Middle frontal gyrus (tissue), 1 donor: ENCODE results near the gene CTBP1.

Experiments
- DNase-seq: peaks from one replicate; pipeline ENCODE4 v3.0.0-alpha.2; 2015; ENCODE audit warnings: low spot score; ENCODE audit errors: extremely low spot score

Gene CTBP1

DNA sequence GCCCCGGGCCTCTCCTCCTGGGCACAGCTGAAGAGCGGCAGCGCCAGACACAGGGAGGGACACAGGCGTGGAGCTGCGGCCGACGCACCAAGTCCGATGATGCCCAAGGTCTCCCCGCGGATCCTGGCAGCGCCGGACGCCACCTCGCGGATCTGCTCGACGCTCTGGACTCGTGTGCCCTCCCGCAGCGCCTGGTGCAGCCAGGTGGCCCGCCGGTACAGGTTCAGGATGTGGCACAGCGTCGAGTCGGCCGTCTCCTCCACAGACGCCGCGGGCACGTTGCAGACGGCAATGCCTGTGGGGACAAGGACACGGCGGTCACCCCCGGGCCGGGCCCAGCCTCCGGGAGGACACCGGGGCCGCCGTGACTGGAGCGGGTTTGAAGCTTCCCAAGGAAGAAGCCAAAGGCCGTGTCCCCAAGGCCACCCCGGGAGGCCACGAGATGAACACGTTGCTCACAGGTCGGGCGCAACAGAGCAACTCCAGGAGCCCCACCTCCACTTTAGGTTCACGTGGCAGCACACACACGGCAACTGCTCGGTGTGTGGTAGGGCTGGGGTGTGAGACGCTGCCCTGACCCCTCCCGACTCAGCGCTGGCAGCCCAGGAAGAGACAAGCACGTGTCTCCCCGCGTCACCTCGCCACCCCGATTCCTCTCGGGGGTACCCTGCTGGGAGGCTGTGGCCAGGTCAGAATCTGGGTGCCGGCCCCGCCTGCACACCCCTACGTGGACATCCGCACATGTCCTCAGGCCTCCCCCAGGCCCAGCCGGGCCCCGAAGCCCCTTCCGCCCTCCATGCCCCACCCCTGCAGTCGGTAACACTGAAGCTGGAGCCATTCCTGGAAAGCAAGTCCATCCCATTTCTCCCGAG lies 23.4 kb downstream of the CTBP1 start:
- no peak for DNase-seq

GRCh38 chr4:1223841-1224809 lies 24.8 kb downstream of the CTBP1 start:
- no peak for DNase-seq

DNA sequence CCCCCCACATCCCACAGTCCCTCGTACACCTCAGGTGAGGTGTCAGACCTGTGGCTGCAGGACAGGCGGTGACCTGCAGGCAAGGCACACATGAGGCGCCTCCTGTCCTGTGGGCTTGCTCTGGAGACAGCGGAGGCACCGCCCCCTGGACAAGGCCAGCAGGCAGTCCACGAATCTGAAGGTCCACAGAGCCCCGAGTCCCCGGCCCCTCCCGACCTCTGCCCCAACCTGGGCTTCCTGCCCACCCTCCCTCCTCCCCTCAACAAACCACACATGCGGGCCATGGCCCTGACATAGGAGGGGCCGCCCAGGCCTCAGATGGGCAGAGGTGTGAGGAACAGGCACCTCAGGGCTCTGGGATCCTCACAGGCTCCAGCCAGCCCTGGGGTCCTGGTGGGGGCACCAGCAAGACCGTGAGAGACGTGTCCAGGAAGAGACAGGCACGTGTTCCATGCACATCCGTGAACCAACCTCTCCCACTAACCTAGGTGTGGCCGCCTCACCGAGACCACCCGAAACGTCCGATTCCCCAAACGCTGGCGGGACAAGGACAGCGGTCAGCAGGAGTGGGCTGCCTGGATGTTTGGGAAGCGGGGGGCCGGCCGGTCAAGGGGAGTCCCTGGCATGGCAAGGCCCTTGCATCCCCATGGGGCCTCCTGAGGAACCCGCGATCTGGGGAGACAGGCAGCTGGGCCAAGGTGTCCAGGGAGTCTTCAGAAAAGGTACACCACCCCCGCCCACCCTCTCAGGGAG lies 25.8 kb downstream of the CTBP1 start:
- no peak for DNase-seq

- no peak for DNase-seq
Measured at GRCh38 chr4:1222036-1222789, 26.7 kb downstream of the CTBP1 start.

GRCh38 chr4:1221155-1221870 lies 27.6 kb downstream of the CTBP1 start:
- DNase-seq: no peak

DNA sequence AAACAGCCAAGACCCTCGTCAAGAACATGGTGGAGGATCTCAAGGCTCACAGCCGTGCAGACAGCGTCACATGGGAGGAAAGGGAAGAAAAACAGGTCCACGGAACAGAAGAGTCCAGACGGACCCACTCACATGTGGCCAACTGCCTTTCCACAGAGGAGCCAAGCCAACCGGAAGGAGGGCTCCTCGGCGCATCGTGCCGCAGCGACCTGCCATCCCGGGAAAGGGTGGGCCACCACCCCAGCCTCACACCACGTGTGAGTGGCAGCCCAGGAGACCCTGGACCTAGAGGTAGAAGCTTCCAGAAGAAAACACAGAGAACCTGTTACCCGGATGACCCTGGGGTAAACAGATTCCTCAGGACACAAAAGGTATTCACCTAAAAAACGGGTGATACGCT lies 28.4 kb downstream of the CTBP1 start:
- no peak for DNase-seq

GRCh38 chr4:1219566-1219950 lies 29.4 kb downstream of the CTBP1 start:
- no peak for DNase-seq

GRCh38 chr4:1218634-1219565 lies 30.0 kb downstream of the CTBP1 start:
- DNase-seq: no peak

GRCh38 chr4:1217366-1217765 lies 31.6 kb downstream of the CTBP1 start:
- DNase-seq: no peak

DNA sequence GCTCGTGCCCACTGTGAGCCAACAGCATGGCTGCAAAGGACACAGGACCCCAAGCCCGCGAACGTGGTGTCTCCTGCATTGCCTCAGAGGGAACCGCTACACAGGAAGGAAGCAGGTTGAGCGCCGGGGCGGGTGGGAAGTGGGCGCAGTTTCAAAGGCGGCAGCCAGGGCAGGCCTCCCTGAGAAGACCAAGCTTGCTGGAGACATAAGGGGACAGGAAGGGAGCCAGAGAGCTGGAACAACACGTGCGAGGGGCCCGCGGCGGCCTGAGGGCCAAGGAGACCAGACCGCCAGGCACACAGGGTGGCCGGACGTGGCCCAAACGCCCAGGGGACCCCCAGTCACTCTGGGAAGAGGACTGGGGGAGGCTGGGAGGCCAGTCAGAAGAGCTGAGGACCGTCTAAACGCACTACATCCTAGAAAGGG lies 32.0 kb downstream of the CTBP1 start:
- no peak for DNase-seq

DNA sequence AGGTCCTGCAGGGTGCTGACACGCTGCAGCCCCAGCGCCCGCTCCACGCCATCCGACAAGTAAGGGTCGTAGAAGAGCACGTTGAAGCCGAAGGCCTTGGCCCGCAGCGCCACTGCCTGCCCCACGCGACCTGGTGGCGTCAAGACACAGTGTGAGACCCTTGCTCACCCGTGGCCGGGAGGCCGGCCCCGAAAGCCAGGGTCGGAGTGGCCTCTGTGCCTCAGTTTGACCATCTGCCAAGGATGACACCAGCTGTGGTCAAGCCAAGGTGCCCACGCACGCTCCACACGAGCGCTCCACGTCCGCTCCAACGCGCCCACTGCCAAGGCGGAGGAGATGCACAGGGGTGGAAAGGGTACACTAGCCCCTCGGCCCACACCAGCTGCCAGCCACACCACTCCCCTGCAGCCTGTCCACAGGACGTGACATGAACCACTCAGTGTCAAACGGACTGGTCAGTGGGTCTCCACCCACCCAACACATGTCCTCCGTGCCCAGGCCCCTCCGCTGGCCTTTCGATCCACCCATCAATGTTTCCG lies 32.8 kb downstream of the CTBP1 start:
- DNase-seq: no peak

DNA sequence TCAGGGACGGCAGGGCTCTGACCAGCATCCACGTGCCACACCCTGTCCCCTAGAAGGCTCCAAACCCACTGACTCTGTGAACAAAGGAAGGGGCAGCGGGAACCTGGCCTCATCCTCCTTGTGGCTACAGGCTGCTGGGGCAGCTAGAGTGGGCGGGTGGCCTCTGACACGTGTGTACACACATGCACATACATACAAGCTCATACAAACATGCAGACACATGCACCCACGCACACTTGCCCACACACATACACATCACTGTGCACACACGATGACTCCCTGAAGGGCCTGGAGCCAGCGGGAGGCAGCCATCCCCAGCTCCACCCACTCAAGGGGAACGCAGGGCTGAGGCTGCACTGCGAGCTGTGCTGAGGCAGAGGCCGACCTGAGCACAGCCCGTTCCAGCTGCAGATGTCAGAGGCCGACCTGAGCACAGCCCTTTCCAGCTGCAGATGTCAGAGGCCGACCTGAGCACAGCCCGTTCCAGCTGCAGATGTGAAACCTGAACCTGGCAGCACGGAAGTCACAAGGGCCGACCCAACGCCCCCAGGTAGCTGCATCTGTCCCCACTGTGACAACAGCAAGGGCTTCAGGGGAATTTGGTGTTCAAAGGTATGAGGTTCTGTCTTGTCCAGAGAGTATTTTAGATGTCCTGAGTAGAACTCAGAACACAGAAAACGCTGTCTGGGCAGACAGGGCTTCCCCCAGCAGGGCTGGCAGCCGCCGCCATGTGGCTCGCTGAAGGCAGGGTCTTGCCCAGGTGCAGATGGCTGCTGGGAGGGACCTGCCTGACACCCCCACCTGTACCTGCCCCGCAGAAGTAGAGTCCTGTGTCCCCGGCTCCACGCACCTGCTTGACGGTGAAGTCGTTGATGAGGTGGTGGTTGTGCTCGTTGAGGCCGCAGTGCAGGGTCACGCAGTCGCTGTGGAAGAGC lies 33.5 kb downstream of the CTBP1 start:
- no peak for DNase-seq

DNA sequence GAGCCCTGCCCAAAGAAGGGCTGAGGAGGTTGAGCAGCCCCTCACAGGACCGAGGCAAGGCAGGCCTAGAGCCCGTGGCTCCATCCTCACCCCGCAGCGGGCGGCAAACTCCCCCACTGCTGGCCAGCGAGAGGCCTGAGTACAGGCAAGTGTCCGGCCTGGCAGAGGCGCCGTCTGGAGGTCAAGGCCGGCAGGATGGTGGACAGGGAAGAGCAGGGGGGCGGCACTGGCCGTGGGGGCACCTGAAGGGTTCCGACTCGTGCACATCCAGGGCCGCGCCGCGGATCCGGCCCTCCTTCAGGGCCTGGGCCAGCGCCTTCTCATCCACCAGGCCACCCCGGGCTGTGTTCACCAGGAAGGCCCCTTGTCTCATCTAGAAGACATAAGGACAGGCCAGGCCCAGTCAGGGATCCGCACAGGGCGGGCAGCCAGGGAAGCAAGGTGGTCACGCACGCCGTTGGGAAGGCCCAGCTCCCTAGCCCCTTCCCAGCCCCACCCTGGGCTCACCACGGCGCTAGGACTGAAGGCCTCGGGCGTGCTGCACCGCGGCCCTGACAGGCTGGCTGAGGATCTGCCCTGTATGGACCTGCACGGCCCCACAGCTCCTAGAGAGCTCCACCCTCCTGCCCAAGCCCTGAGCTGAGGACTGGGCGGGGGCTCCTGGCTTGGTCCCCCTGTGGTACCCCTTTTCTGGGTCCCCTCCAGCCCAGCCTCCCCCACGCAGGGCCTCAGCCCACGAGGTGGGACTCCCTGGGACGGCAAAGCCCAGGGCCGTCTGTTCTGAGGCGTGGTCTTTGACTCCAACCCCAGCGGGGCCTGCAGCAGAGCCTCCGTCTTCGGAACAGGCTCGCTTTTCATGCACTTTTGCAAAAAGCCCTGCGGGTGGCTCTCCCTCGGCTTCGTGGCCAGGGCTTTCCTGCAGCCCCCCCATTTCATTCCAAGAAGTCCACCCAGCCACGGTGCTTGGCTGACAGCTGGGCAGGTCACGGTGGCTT lies 34.5 kb downstream of the CTBP1 start:
- DNase-seq: no peak

DNA sequence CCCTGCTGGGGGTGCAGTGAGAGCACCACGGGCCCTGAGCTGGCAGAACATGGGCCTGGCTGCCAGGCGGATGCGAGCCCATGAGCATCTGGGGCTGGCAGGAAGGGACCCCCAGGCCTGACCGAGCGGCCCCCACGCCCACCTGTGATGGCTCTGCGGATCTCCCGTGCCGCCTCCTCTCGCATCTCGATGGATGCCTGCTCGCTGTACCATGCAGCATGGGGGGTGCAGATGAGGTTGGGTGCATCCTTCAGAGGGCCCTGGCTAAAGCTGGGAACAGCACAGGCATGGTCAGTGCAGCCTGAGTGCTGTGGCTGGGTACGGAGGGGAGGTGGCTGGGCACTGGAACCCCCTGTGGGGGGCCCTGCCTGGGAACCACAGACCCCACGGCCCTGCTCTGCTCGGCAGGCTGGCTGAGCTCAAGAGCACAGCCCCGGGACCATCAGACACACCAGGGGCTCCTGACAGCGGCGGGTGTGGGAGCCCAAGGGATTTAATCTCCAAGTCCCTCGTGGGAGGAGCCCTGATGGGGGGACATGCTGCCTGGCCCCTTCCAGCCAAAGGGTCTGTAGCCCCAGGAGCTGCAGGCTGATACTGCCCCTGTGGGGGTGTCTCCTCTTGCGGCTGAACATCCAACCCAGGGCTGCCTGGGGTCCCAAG lies 35.5 kb downstream of the CTBP1 start:
- no peak for DNase-seq

DNA sequence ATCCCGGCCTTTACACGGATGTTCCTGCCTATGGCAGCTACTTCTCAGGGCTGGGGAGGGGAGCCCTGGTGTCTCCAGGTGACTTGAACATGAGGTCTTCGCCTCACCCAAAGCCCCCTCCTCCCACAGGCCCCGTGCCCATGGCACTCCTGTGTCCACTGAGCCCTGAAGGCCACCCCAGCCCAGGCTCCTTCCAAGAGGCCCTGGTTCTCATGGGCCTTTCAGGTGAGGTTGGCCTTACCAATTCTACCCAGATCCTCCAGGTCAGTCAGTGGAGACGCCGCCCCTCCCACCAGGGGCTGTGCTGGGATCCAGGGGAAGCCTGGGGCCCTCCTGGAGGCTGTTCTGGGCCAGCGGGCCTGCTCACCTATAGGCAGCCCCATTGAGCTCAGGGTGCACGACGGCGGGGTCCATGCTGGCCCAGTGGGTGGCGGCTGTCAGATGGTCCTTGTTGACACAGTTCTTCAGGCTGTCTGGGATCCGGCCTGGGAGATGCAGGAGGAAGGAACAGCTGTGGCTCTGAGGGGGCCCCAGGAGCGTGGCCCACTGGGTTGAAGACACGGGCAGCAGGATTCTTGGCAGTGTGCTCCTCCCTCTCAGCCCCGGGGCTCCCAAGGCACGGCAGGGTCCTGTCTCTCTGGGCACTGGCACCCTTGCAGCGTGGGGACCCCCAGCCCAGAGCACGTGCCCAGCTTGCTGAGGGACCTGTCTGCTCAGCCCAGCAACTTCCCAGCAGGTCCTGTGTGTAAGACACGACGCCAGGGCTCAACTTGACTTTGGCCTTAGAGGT lies 36.2 kb downstream of the CTBP1 start:
- no peak for DNase-seq
